NOMO-1 treated with DMSO at 0.1 percent for 48 hours (cell line): ENCODE data around the gene SLC38A5.
"Not testable (repeated sequence)": the region's sequence is repeated elsewhere in the genome, so short reads cannot be mapped to it uniquely, and the experiment has no call there.

Experiments used
- DNase-seq: peaks from one replicate; lab custom pipeline; 2025; ENCODE audit not compliant: unreplicated experiment; lab: John Stamatoyannopoulos, UW

SLC38A5 gene

GRCh38 chrX:48470110-48470832, at the start of gene SLC38A5:
TSS of gene SLC38A5 (minus strand) at chrX:48470260. CDS start at chrX:48467924, 2,336 bp downstream.
- DNase-seq, result no peak

GRCh38 chrX:48519481-48519880, 49.4 kb upstream of the SLC38A5 start:
- not testable (repeated sequence) for DNase-seq

- no peak for DNase-seq
Observed at GRCh38 chrX:48516987-48517386, 46.9 kb upstream of the SLC38A5 start.

DNA sequence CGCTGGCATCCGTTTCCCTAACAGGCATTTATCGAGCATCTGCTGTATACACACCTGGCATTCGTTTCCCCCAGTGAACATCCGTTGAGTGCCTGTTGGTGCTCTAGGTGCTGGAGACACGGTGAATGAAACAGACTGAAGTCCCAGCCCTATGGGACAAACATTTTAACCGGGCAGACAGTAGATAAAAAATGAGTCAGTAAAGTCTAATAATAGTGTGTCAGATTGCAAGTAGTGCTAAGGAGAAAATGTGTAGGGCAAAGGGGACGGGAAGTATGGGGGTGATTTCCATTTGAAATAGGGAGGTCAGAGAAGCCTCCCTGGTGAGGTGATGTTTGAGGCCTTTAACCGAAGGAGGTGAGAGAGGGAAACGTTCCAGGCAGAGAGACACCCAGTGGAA, 46.2 kb upstream of the SLC38A5 start:
- no peak for DNase-seq

GRCh38 chrX:48515842-48516241, 45.8 kb upstream of the SLC38A5 start:
- no peak for DNase-seq

DNA sequence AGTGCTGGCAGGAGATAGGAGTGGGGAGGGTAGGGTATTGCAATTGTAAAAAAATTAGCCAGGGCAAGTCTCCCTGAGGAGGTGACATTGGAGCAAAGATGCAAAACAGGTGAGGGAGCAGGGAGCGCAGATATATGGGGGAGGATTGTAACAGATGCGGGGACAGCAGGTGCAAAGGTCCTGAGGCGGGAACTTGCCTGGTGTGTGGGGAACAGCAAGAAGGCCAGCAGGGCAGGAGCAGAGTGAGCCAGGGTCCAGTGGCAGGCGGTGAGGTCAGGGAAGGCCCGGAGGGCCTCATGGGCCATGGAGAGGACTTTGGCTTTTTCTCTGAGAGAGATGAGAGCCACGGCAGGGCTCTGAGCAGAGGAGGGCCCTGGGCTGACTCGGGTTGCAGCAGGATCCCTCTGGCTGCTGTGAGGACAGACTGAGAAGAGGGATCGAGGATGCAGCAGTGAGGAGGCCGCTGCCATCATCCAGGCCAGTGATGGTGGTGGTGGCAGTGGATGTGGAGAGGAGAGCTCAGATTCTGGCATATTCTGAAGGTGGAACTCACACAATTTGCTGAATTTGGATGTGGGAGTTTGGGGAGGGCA, 44.9 kb upstream of the SLC38A5 start:
- no peak for DNase-seq

DNA sequence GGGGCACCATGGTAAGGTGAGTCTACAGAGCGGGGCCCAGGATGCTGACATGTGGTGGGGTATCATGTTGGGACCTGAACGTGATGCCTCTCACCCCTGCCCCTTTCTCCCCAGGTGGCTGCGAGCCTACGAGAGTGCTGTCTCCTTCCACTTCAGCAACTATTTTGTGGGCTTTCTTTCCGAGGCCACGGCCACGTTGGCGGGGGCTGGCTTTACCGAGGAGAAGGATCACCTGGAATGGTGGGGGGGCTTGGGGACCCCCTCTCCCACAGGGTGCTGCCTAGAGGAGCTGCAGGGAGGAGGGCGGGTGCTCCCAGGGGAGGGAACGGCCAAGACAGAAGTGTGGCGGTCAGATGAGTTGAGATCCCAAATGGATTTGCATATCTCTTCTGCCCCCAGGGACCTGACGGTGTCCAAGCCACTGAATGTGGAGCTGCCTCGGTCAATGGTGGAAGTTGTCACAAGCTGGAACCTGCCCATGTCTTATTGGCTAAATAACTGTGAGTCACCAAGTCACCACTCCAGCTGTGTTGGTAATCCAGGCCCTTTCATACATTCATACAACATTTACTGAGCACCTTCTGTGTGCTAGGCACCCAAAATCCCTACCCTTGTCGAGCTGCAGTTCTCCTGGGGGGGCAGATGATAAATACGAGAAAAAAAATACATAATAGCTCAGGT, 44.2 kb upstream of the SLC38A5 start:
- no peak for DNase-seq

DNA sequence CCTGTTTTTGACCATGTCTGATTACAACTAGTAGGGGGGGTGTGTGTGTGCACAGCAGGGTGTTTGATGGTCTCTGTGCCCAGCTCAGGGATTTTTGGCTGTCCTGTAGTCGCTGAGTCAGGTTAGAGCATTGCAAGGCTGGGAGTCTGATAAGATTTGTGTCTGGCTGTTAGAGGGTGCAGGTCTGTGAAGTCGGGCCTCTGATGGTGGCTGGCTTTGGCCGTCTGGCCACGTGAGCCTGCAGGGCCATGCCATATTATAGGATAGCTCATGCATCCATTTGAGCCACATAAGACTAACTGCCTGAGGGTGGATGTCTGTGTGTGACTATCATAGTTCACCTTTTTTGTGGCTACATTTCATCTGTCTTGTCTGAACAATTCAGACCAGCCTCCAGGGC, 43.6 kb upstream of the SLC38A5 start:
- DNase-seq, result no peak

GRCh38 chrX:48512371-48512935, 42.4 kb upstream of the SLC38A5 start:
- DNase-seq, result no peak

DNA sequence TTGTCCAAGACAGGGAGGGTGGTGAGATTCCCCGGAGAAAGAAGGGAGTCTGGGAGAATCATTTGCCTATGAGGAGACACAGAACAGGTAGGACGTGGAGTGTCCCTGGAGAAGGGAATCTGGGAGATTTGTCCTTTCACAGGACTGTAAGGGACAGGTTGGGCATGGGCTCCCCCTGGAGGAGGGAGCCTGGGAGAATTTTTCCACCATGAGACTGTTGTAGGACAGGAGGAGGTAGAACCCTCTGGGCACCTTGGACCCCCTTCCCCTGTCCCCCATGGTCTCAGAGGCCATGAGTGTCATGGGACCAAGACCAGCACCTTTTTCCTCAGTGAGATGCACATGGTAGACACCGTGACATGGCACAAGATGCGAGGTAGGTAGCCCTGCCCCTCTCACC, 41.5 kb upstream of the SLC38A5 start:
- no peak for DNase-seq

GRCh38 chrX:48509619-48510018, 39.6 kb upstream of the SLC38A5 start:
- DNase-seq, result no peak

- no peak for DNase-seq
Observed at GRCh38 chrX:48509245-48509590, 39.2 kb upstream of the SLC38A5 start.

- DNase-seq, result peak; percentile 51
Observed at GRCh38 chrX:48508400-48509244, 38.6 kb upstream of the SLC38A5 start, which contains the start of gene PORCN. TSS of gene PORCN (plus strand) at chrX:48508992. CDS start at chrX:48509821, 829 bp downstream.

- DNase-seq, result no peak
Observed at GRCh38 chrX:48507246-48507645, 37.2 kb upstream of the SLC38A5 start.

DNA sequence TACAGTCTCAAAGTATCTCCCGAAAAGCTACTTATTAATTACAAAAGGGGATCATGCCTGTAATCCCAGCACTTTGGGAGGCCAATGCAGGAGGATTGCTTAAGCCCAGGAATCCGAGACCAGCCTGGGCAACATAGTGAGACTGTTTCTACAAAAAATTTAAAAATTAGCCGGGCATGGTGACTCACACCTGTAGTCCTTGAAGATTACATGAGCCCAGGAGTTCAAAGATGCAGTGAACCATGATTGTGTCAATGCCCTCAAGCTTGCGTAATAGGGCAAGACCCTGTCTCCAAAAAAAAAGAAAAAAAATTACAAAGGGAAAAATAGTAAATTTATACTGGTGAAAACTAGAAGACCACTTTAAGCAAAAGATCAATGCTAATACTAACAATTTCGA, 35.4 kb upstream of the SLC38A5 start:
- no peak for DNase-seq

DNA sequence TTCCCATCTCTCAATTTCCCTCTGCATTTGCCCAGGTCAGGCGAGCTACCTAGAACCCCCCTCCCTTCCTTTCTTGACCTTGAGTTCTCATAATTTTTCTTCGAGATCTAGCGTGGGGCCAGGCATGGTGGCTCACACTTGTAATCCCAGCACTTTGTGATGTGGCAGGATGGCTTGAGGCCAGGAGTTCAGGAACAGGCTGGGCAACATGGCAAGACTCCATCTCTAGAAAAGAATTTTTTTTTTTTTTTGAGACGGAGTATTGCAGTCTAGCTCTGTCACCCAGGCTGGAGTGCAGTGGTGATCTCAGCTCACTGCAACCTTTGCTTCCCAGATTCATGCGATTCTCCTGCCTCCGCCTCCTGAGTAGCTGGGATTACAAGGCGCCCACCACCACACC, 34.2 kb upstream of the SLC38A5 start:
- DNase-seq, result no peak

DNA sequence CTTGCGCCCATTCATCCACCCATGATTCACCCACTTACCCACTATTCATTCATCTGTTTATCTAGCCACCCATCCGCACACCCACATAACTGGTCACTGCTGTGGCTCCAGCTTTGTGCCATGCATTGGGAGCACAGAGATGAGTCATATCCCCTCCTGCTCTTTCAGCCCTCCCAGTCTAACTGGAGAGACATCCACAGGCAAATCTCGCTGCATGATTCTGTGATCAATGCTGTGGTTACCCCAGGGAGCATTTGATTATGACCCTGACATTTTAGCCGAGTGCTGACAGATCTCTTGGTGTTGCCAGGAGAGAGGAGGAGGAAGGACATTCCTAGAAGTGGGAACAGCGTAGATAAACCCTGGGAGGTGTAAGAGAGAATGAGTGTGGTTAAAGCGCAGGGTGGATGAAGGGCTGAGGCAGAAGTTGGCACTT, 28.3 kb upstream of the SLC38A5 start:
- no peak for DNase-seq

DNA sequence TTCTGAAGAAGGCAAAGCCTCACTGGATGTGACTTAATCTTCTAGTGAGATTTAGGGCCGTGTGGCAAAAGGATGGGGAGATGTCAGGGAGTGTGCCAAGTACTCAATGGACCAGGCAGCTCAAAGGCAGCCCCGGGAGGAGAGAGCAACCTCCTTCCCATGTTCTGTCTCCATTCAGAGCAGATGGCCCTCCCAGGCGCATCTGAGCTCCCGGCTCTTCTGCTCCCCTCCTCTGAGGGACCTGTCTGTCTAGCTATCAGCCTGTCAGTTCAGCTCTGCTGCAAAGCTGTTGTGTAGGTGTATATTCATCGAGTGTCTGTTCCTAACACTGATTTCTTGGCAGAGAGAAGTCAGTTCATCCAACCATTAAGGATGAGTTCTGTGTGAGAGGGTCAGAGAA, 27.8 kb upstream of the SLC38A5 start:
- no peak for DNase-seq

DNA sequence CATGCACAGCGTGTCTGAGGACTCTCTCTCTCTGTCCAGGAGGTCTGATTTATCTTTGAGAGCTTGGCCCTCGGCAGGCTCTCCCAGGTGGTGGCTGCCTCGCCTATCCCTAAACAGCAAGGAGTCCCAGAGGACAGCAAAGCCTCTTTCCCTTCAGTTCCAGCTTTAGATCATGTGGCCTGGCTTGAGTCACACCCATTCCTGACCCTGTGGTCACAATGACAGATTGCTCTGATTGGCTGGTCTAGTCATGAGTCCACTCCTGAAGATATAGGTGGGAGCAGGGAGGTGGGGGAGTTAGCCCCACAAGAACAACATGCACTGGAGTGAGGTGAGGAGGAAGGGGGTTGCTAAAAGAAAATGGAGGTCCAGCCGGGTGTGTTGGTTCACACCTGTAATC, 26.6 kb upstream of the SLC38A5 start:
- no peak for DNase-seq

DNA sequence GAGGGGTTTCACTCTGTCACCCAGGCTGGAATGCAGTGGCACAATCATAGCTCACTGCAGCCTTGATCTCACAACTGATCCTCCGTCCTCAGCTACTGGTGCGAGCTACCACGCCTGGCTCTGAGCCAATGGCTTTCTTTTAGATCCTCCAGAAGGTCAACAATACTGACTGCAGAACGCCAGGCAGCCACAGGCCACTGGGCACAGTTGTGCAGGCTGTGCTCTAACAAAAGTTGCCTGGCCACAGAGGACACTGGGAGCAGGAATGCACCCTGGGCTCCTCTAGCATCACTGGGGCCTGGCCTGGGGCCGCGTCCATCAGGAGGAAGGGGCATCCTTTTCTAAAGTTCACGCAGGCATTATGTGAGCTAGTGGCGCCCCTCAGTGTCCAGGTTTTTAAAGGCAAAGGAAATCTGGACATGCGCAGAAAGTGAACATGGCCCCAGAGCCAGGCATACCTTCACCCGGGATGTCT, 23.9 kb upstream of the SLC38A5 start:
- DNase-seq, result no peak
